CD1c-positive myeloid dendritic cell (primary cell): Measurements from ENCODE around the gene CFB.
"Not testable (repeated sequence)": the region's sequence is repeated elsewhere in the genome, so short reads cannot be mapped to it uniquely, and the experiment has no call there.

Experiments used
- DNase-seq: peaks from one replicate; pipeline ENCODE4 v3.0.0-alpha.2; 2016; ENCODE audit errors: extremely low spot score

CFB gene

DNA sequence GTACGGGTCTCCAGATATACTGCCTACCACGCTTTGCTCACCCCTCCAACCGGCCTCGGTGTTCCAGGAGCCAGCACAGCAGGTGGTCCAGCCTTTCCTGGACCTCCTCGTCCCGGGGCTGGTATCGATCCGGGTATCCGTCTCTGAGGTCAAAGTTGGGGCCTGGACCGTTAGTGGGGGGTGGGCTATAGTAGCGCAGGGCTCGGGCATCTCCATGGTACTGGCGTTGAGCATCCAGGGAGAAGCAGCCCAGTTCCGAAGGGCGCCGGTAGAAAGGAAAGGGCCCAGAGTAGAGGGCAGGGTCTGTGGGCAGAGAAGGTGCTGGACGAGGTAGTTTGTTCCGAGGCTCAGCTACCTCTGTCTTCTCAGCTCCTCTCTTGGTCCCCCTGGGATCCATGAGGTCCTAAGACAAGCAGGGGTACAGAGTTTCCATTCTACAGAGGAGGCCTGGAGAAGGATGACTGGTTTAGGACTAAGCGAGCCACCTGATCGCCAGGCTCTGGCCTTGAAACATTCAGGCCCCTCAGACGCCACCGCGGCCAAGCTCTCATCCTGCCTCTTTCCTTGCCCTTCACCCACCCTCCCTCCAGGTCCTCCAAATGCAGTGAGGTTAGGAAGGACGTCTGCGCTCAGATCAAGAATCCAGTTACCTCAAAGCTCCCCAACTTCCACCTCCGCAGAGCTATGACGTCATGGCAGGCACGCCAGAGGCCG lies 25.5 kb downstream of the CFB start:
- no peak for DNase-seq

DNA sequence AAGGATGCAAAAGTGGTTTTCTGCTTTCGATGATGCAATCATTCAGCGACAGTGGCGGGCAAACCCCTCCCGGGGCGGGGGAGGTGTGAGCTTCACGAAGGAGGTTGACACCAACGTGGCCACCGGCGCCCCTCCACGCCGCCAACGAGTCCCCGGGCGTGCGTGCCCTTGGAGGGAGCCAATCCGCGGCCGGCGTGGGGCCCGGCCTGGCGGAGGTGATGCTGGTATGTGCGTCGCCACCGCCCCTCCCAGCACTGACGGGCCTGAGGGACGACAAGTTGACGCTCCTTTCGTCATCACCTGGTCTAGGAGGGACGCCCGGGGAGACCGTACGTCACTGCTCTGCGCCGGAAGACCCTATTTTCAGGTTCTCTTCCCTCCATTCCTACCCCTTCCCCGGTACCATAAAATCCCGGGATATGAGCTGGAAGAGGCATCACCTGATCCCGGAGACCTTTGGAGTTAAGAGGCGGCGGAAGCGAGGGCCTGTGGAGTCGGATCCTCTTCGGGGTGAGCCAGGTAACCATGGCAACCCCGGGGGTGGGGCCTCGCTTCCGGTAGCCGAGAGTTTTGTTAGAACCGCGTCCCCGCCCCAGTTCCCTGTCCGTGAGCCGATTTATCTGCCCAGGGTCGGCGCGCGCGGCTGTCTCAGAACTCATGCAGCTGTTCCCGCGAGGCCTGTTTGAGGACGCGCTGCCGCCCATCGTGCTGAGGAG lies 26.3 kb downstream of the CFB start, which contains the start of gene DXO:
TSS of gene DXO (minus strand) at position 146 of the 716 bp plus-strand sequence. CDS start 463 bp downstream, outside the sequence.
- DNase-seq = peak; percentile 98

- peak; percentile 11 for DNase-seq
These were observed 26.9 kb downstream of the CFB start for GRCh38 chr6:31972709-31973350.

GRCh38 chr6:31976065-31976464 lies 30.2 kb downstream of the CFB start:
- not testable (repeated sequence) for DNase-seq

DNA sequence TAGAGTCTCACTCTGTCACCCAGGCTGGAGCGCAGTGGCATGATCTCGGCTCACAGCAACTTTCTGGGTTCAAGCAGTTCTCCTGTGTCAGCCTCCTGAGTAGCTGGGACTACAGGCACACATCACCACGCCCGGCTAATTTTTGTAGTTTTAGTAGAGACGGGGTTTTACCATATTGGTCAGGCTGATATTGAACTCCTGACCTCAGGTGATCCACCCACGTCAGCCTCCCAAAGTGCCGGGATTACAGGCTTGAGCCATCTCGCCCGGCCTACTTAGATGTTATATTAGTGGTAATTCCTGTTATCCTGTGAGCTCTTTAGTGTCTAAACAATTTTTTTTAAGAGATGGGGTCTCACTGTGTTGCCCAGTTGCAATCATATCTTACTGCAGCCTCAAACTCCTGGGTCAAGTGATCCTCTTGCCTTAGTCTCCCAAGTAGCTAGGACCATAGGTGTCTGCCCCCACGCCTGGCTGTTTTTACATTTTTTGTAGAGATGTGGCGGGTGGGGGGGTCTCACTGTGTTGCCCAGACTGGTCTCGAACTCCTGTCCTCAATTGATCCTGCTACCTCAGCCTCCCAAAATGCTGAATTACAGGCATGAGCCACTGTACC lies 32.0 kb downstream of the CFB start:
- DNase-seq = no peak

DNA sequence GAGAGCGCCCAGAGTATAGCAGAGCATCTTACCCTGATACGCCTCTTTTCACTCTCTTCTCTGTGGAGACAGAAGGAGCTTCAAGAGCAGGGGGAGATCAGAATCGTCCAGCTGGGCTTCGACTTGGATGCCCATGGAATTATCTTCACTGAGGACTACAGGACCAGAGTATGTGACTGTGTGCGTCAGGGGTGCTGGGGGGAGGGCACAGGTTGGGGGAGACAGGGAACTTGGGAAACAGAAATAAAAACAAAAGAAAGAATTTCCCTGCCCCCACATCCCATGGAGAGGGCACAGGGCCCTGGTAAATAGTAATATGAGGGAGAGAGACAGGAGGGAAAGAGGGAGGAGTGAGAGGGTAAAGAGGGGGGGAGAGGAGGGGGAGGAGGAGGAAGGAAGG lies 32.9 kb downstream of the CFB start:
- no peak for DNase-seq

- no peak for DNase-seq
These were observed 33.5 kb downstream of the CFB start for GRCh38 chr6:31979238-31979898.

GRCh38 chr6:31980195-31980876 lies 34.4 kb downstream of the CFB start:
- DNase-seq = not testable (repeated sequence)

- not testable (repeated sequence) for DNase-seq
These were observed 35.1 kb downstream of the CFB start for GRCh38 chr6:31980998-31981397.

DNA sequence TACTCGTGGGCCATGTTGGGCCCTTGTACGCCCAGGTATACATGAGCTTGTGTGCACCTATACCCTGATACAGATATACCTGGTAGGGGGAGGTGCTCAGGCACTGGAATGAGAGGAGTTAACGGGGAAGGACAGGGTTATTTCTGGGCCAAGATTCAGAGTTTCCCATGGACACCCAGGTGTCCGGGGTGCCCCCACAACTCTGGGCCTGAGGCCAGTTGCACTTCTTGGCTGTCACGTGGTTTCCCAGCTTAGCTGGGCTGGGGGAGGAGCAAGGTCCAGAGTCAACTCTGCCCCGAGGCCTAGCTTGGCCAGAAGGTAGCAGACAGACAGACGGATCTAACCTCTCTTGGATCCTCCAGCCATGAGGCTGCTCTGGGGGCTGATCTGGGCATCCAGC lies 35.8 kb downstream of the CFB start, which contains the start of gene C4A:
TSS of gene C4A (plus strand) at position 314 of the 400 bp plus-strand sequence. CDS start at position 365, 51 bp downstream.
- not testable (repeated sequence) for DNase-seq

GRCh38 chr6:31989363-31989762 lies 43.5 kb downstream of the CFB start:
- DNase-seq = not testable (repeated sequence)

DNA sequence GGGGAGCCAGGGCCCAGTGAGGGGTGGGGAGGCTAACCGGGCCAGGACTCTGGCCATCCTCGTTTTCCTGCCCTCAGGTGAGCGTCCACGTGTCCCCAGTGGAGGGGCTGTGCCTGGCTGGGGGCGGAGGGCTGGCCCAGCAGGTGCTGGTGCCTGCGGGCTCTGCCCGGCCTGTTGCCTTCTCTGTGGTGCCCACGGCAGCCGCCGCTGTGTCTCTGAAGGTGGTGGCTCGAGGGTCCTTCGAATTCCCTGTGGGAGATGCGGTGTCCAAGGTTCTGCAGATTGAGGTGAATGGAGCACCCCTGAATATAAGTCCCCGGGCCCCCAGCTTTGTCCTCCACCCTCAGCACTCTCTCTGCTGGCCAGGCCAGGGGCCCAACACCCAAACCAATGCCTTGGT lies 48.5 kb downstream of the CFB start:
- DNase-seq = not testable (repeated sequence)

DNA sequence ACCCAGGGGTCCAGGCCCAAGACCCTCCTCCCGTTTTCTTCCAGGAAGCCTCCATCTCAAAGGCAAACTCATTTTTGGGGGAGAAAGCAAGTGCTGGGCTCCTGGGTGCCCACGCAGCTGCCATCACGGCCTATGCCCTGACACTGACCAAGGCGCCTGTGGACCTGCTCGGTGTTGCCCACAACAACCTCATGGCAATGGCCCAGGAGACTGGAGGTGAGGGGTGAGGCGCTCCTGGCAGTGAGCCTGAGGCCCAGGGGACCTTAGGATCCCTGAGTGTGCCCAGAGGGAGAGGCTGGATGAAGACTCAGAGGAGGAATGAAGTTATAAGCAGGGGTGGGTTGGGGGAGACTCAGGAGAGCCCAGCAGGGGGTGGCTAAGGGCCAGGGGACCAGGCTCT lies 50.5 kb downstream of the CFB start:
- DNase-seq = not testable (repeated sequence)
